ENCODE results near the gene HORMAD2.

The HORMAD2 gene

GRCh38 chr22:30114361-30114760 is 34.1 kb downstream of the HORMAD2 start:
- no peak for DNase-seq

DNA sequence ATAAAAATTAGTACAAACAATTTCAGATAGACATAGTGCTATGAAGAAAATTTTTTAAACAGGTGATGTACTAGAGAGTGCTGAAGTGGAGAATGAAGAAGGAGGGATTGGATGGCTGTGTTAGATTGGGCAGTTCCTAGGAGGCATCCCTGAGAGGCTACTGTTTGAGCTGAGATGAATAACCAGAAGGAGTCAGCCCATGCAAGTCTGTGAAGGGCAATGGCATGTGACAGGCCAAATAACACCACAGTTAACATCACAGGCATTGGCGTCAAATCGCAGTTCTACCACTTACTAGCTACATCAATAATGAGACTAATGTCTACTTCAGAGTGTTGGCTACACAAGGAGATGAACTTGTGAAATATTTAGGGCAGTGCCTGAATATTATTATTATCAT is 35.4 kb downstream of the HORMAD2 start:
- no peak for DNase-seq

DNA sequence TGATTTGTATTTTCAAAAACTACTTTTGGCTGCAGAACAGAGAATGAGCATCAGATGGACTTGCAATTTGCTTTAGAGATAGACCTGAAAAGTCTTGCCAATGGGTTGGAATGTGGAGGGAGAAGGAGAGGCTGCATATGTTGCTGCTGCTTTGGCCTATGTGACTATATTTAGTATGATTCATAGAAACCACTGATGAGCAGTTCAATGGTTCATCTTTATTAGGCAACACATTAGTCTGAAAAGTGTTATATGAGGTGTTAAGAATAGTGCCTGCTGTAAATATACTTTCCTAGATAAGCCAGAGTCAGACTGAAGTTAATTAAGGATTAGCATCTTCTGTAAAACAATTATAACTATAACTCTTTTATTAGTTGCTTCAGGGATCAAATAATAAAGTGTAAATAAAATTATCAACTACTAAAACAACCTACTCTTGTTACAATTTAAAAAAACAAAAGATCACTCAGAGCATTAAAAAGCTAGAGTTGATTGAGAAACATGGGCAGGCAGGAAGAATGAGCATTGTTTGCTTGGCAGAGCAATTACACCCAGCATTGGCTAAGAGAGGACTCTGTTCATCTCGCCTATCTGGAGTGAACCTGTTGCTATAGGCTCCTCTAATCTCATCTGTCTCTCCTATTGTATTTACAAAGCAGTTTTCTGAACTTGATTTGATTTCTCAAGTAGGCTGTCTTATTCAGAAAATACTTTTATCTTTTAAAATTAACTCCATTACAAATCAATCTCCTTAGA is 36.3 kb downstream of the HORMAD2 start:
- no peak for DNase-seq

DNA sequence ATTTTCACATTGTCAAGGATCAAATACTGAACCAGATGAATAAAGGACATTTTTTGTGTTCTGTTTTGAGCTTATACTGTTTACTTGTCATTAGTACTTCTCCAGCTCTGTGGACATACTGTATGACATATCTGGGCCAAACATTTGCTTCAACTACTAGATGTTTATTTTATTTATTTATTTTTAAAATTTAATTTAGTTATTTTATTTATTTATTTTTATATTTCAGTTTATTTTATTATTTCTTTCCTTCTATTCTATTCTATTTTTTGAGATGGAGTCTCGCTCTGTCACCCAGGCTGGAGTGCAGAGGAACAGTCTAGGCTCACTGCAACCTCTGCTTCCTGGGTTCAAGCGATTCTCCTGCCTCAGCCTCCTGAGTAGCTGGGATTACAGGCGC is 37.0 kb downstream of the HORMAD2 start:
- no peak for DNase-seq

DNA sequence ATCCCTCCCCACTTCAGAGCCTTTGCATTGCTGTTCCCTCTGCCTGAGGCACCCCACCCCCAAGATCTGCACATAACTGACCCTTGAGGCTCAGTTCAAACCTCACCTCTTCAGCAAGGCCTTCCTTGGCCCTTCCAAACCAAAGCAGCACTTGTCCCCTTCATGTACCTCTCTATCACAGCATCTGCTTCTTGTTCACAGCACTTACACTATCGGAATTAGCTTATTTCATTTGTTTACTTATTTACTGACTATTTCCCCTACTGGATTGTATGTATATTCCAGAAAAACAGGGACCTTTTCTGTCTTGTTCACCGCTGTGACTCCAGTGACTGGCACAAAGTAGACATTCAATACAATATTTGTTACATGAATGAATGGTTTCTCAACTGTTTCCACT is 38.0 kb downstream of the HORMAD2 start:
- DNase-seq: no peak

DNA sequence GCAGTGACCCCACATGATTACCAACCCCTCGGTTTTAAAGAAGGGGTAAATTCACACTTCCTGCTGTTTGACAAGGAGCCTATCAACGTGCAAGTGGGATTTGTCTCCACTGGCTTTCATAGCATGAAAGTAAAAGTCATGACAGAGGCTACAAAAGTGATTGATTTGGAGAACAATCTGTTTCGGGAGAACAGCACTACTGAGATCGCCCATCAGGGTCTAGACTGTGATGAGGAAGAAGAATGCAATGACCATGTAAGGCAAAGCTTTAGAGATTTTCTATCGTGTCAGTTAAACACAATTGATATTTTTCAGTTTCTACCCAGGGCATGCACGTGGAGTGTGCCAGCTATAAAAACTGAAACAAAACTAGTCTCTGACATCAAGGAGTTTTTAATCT is 41.7 kb downstream of the HORMAD2 start:
- DNase-seq: no peak

GRCh38 chr22:30123463-30123862 is 43.2 kb downstream of the HORMAD2 start:
- no peak for DNase-seq

GRCh38 chr22:30127749-30128166 is 47.5 kb downstream of the HORMAD2 start:
- no peak for DNase-seq

- no peak for DNase-seq
Measured at GRCh38 chr22:30128511-30128910, 48.2 kb downstream of the HORMAD2 start.

DNA sequence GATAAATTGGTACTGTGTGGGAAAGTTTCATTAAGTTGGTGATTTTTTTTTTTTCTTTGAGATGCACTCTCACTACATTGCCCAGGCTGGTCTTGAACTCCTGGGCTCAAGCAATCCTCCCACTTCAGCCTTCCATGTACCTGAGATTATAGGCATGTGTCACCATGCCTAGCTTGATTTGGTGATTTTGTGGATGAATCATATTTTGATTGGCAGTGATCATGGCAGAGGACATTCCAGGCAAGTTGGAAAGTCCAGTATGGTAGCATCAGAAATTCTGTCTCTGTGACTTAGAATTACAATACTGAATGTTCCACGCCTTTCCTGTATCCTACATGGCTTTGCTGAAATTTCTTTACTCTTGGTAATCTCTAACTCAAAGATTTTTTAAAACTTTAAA is 49.4 kb downstream of the HORMAD2 start:
- no peak for DNase-seq

DNA sequence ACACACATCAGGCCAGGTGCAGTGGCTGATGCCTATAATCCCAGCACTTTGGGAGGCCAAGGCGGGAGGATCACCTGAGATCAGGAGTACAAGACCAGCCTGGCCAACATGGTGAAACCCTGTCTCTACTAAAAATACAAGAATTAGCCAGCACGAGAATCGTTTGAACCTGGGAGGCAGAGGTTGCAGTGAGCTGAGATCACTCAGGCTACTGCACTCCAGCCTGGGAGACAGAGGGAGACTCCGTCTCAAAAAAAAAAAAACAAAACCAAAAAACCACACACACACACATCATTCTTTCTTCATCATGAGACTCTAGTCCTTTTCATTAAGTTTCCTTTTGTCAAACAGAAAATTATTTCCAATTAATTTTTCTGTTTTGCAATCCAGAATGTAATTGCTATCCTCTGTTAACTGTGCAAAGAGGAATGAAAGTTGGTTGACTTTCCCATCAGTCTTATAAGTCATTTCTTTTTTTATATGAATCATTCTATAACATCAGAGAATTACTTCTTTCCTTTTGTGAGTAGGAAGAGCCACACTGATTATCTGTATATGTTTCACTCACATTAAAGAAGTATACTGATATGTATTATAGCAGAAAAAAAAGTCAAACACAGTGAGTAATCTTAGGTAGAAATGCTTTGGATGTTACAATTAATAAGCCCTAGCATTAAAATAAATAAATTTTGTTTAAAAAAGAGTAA is 52.2 kb downstream of the HORMAD2 start:
- DNase-seq: no peak

DNA sequence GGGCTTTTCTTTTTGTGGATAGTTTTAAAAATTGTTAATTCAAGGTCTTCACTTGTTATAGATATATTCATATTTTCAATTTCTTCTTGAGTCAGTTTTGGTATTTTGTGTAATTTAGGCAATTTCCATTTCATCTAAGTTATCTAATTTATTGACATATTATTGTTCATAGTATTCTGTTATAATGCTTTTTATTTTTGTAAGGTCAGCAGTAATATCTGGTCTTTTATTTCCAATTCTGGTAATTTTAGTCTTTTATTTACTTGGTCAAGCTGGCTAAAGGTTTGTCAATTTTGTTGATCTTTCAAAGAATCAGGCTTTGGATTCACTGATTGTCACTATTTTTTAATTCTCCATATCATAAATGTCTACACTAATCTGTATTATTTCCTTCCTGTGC is 60.1 kb downstream of the HORMAD2 start:
- no peak for DNase-seq

DNA sequence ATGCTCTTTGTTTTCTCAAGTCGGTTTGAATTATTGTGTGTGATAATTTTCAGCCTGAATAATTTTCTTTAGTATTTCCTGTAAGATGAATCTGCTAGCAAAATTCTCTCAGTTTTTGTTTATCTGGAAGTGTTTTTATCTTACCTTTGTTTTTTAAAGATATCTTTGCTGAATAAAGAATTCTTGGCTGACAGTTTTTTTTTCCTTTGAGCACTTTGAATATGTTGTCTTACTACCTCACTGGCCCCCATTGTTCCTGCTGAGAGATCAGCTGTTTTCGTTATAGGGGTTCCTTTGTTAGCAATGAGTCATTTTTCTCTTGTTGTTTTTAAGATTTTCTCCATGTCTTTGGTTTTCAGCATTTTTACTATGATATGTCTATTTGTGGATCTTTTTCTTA is 63.0 kb downstream of the HORMAD2 start:
- no peak for DNase-seq

DNA sequence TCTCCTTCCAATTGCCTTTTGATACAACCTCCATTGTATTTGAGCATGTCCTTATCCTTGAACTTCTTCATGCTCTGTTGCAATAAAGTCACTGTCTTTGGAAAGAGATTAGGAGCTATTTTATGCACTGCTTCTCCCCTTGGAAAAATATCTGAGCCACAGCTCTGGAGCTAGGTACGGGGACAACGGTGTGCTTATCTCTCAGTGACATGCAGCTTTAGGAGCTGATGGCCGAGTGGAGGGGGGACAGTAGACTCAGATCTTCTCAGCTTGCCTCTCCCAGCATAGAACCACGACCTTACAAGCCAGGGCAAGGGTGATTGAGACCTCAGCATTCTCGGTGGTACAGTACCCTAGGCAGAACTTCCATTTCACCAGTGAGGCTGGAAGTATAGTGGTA is 64.1 kb downstream of the HORMAD2 start:
- no peak for DNase-seq

DNA sequence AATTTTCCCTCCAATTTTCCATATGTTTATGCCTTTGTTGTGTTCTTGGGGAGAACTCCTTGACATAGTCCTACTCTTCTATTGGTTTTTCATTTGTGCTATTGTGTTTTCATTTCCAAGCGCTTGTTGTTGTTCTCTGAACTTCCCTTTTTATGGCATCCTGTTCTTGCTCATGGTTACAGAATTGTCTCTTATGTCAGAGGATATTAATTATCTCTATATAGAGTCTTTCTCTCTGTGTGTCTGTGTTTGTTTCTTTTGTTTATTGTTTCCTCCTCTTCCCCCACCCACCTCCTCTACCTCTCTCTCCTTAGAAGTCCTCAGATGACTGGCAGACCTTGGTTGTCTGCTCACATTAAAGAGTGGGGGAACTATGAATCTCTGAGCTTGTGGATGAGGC is 69.9 kb downstream of the HORMAD2 start:
- DNase-seq: no peak

DNA sequence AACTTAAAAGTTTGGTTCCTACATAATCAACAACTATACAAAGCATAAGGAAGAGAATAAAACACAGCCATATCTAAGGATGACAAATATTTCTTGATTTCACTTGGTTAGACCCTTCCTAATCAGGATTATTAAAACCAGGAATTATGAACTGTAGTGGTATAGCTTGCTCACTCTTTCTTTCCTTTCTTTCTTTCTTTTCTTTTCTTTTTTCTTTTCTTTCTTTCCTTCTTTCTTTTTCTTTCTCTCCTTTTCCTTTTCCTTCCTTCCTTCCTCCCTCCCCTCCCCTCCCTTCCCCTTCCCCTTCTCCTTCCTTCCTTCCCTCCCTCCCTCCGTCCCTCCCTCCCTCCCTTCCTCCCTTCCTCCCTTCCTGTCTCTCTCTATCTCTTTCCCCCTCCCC is 78.0 kb downstream of the HORMAD2 start:
- DNase-seq: no peak

DNA sequence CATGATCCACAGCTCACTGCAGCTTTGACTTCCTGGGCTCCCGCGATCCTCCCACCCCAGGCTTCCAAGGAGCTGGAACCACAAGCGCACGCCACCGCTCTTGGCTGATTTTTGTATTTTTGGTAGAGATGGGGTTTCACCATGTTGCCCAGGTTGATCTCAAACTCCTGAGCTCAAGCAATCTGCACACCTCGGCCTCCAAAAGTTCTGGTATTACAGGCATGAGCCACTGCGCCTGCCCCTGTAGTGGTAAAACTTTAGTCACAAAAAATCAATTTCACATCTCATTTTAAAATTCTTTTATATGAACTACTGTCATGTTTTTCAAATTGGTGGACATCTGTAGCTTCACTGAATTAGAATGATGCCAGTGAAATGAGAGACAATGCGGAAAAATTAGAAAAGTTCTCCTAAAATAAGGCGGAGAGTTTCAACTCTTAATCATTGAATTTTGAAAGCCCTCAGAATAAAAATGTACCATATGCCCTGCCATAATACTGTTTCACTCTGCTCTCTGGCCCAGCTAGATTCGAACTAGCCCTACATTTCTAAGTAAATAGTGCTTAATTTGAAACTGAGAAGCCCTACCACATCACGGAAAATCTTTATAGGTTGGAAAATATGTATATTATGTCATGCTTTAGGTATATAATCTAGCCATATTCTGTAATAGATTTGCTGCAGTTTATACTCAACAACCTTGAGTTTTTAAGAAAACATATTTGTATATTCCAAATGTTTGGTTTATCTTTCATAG is 78.7 kb downstream of the HORMAD2 start:
- DNase-seq: no peak

DNA sequence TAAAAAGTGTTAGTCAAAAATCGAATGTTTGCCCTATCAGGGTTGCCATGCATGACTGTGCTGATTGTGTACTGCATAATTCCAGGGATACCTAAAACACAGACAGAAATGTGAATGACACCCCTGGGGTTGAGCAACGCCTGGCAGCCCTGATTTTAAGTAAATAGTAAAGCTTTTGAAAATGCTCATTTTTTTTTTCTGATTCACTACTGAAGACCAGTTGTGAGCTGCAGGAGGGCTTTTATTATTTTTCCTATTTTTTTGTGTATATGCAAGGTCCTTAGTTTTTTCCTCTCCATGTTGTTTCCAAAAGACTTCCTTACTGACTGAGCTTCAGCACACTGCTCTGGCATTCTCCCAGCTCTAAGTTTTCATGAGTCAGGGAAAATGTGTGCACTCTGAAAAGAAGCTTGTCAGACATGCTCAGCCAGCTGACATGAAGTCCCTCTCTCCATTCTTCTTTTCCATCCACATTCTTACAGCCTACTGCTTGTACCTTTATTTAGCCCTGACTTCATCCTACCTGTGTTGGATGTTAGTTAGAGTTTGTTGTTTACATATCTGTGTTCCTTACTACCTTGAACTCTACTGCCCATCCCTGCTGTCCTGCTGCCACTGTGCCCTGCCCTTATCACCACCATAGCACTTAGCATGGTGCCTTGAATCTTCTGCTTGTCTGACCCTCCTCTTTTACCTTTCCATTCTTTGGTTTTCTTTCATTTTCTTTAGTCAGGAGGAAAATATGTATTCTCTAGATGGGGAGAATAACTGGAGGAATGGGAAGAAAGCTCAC is 79.5 kb downstream of the HORMAD2 start:
- no peak for DNase-seq

DNA sequence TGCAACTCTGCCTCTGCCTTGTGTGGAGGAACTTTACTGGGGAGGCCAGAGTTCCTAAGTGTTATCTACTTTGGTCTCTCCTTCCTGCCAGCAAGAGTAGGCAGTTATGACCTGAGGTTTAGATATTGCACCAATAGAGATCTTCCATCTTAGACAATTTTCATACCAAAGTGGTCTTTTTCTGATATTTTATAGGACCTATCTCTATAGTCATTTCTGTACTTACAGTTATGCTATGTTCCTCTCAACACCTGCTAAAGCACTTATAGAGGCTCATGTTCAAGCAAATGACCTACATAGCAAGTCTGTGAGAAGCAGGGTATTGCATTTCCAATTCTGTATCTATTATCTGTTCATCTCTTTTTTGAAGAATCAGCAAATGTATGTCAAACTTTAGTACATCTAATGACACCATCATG is 80.8 kb downstream of the HORMAD2 start:
- DNase-seq: no peak

- DNase-seq: no peak
Measured at GRCh38 chr22:30167296-30167695, 87.0 kb downstream of the HORMAD2 start.

DNA sequence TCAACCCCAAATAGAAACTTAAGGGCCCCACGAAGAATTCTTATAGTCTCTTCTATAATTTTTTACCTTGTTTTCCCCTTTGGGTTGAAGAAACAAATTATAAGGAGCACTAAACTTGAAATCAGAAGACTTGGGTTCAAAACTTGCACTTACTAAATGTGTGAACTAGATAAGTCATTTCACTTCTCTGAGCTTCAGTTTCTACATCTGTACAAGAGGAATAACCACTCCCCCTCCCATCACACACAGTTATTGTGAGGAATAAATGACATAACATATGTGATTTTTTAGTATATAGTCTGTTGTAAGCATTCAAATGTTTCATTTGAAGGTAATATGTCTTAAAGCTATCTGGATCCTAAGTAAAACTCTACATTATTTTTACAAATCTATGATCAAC is 87.5 kb downstream of the HORMAD2 start:
- no peak for DNase-seq

DNA sequence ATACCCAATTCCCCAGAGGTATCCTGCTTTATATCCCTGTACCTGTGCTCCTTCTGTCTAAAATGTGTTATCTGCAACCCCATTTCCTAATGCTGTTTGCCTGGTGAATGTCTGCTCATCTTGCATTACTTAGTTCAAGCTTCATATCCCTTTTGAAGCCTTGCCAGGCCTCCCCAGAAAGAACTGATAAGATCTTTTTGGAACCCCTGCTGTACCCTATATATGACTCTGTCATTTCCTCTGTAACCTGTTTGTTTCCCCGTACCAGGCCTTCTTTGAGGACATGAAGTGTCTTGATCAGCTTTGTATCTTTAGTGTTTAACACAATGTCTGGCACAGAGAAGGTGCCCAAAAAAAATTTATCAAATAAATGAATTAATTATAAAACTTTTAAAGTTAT is 88.7 kb downstream of the HORMAD2 start:
- DNase-seq: no peak

GRCh38 chr22:30170129-30170528 is 89.9 kb downstream of the HORMAD2 start:
- no peak for DNase-seq
